Stomach (tissue), 9 donors: Measurements from ENCODE around the gene ACTL7A. TPM values are rescaled to one million over a fixed set of nuclear protein-coding genes. Genes with fewer than 3 reads are reported as not detected.
A peak's percentile ranks its signal among the peaks of the same experiment; 100 is the strongest.
"Not testable (repeated sequence)": the region's sequence is repeated elsewhere in the genome, so short reads cannot be mapped to it uniquely, and the experiment has no call there.

ENCODE experiments used
- DNase-seq, 2 donors: peaks; one replicate each; pipeline versions ENCODE4 v3.0.0 to v3.0.0-alpha.2; 2013 to 2019
- H3K27ac ChIP-seq, 5 donors: fragments of 200-600 bp in 4 of 5; sonication (generic) in 4 of 5; one replicate each; pipeline ENCODE4 v1.5.1; 2013 to 2019; ENCODE audit warnings: mild to moderate bottlenecking in 1 of 5, moderate library complexity in 1 of 5
- H3K27me3 ChIP-seq, 3 donors: fragments of 200-600 bp; sonication (generic); one replicate each; pipeline ENCODE4 v1.5.1; 2017 to 2019; ENCODE audit warnings: mixed run types in 1 of 3
- H3K36me3 ChIP-seq, 4 donors: fragments of 200-600 bp; sonication (generic); 1 replicate in 3 of 4; 2 replicates in 1 of 4; pipeline ENCODE4 v1.5.1; 2016 to 2019
- H3K4me1 ChIP-seq, 4 donors: fragments of 200-600 bp; sonication (generic); one replicate each; pipeline ENCODE4 v1.5.1; 2016 to 2019
- H3K4me3 ChIP-seq, 4 donors: fragments of 200-600 bp; sonication (generic) in 3 of 4; one replicate each; pipeline ENCODE4 v1.5.1; 2016 to 2019; ENCODE audit warnings: mild to moderate bottlenecking in 1 of 4
- H3K9me3 ChIP-seq, 4 donors: fragments of 200-600 bp; sonication (generic); one replicate each; pipeline ENCODE4 v1.5.1; 2016 to 2019
- EP300 ChIP-seq: sonication (generic); formaldehyde crosslinking; IDR thresholded peaks from one replicate; pipeline ENCODE4 v1.6.1; 2017; ENCODE audit warnings: antibody characterized with exemption
- POLR2A ChIP-seq, 4 donors: fragments of 450-650 bp; IDR thresholded peaks; one replicate each; pipeline ENCODE4 v1.6.1; 2016; ENCODE audit warnings: antibody characterized with exemption in 4 of 4, control low read depth in 2 of 4, mild to moderate bottlenecking in 1 of 4, moderate library complexity in 1 of 4
- POLR2AphosphoS5 ChIP-seq, 3 donors: sonication (generic); formaldehyde crosslinking; IDR thresholded peaks; one replicate each; pipeline ENCODE4 v1.6.1; 2016; ENCODE audit warnings: antibody characterized with exemption in 3 of 3
- WGBS, 5 donors: extraction: QIAGEN DNeasy Blood & Tissue Kit in 3 of 5; methylation state at CpG; one replicate each; pipeline versions ENCODE4 v1.1.5 to v1.1.7; 2013 to 2018; 5-methylcytosine and 5-hydroxymethylcytosine counted together
- intact Hi-C: fragments of 100-400 bp; cut with DNase I; formaldehyde crosslinking; loops from one replicate; pipeline ENCODE4 v1.15.1; 2023; ENCODE audit warnings: low total_unique reads
- polyA plus RNA-seq, 3 donors: library from polyadenylated mRNA; stranded (reverse); fragments of 200-250 nt; gene quantifications; one replicate each; pipeline ENCODE4 v1.2.3, GENCODE V29; 2013
- total RNA-seq, 5 donors: library from RNA; depleted of rRNA; stranded (reverse); fragments of >200 nt; gene quantifications; one replicate each; pipeline versions ENCODE4 v1.1.0 to v1.2.3, GENCODE V29; 2014 to 2016
- TF ChIP-seq, protein P1 (sequence below), 7 experiments: fragments of 450-650 bp in 4 of 7; fragments of 200-600 bp in 3 of 7; sonication (generic) in 3 of 7; IDR thresholded peaks; one replicate each; pipeline ENCODE4 v1.5.1; 2016 to 2019; ENCODE audit warnings: antibody characterized with exemption in 7 of 7, control low read depth in 2 of 7, mild to moderate bottlenecking in 1 of 7
- donor health status: healthy with polysubstance abuse.
- donor health status: Bipolar disorder and iron deficiency.
- donor health status: healthy.

Gene ACTL7A
- total and polyA plus RNA-seq, 8 donors = not detected

DNA sequence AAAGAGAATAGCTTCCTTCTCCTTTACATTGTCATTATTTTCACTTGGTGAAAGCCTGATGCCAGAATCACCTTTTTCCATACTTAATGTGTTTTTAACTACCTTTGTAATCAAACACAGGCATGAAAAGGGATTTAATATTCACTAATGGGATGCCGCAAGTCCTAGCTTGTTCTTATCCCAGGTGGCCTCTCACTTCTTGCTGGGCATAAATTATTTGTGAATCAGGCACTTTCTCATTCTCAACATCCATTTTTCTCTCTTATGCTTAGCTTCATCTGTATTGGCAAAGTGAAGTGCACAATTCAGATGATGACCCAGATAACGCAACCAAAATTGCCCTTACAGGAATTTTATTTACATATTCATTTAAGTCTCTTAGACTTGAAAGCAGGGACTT is 17.2 kb upstream of the ACTL7A start:
- DNase-seq = no peak
- intact Hi-C loops = no loop called here
- WGBS, 5 donors = 67 to 87% (median 81%) methylated on average over 2 of the region's 2 CpGs
- no peaks in the 10 kb centered on the region for H3K36me3 ChIP-seq
- TF ChIP-seq, protein P1, sequence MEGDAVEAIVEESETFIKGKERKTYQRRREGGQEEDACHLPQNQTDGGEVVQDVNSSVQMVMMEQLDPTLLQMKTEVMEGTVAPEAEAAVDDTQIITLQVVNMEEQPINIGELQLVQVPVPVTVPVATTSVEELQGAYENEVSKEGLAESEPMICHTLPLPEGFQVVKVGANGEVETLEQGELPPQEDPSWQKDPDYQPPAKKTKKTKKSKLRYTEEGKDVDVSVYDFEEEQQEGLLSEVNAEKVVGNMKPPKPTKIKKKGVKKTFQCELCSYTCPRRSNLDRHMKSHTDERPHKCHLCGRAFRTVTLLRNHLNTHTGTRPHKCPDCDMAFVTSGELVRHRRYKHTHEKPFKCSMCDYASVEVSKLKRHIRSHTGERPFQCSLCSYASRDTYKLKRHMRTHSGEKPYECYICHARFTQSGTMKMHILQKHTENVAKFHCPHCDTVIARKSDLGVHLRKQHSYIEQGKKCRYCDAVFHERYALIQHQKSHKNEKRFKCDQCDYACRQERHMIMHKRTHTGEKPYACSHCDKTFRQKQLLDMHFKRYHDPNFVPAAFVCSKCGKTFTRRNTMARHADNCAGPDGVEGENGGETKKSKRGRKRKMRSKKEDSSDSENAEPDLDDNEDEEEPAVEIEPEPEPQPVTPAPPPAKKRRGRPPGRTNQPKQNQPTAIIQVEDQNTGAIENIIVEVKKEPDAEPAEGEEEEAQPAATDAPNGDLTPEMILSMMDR (IDR thresholded peaks at IDR 0.05) = no peak
- TF ChIP-seq EP300 (no peak), POLR2AphosphoS5 (IDR thresholded peaks at IDR 0.05) (no peak), POLR2A (IDR thresholded peaks at IDR 0.05) (no peak)
- no peaks in the 10 kb centered on the region for H3K4me1 ChIP-seq
- H3K27me3 ChIP-seq = no peaks in the 10 kb centered on the region
- H3K4me3 ChIP-seq = no peak overlapping the region
- no peak overlapping the region for H3K27ac ChIP-seq
- H3K9me3 ChIP-seq = no peaks in the 10 kb centered on the region

DNA sequence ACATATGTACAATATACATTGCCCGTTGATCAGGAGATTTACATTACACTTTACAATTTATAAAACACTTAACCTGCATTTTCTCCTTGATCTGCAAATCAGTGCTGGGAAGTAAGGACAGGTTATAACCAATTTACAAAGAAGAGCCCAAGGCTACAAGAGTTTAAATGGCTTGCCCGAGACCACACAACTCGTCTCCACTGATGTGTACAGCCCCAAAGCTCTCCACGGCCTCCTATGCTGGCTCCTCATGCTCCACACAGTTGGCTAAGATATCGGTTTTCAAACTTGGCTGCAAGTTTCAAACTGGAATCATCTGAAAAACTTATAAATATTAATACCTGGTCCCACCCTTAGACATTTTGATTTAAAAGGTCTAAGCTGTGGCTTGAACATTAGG is 16.6 kb upstream of the ACTL7A start:
- H3K27me3 ChIP-seq = no peaks in the 10 kb centered on the region
- H3K4me3 ChIP-seq = no peak overlapping the region
- TF ChIP-seq EP300 (no peak), POLR2AphosphoS5 (IDR thresholded peaks at IDR 0.05) (no peak), POLR2A (IDR thresholded peaks at IDR 0.05) (no peak)
- TF ChIP-seq, protein P1 (IDR thresholded peaks at IDR 0.05) = no peak
- 75 to 85% (median 84%) methylated on average over 5 of the region's 5 CpGs for WGBS, 5 donors
- H3K4me1 ChIP-seq = no peaks in the 10 kb centered on the region
- DNase-seq = no peak
- no peak overlapping the region for H3K27ac ChIP-seq
- no peaks in the 10 kb centered on the region for H3K9me3 ChIP-seq
- H3K36me3 ChIP-seq = no peaks in the 10 kb centered on the region
- intact Hi-C loops = no loop called here

DNA sequence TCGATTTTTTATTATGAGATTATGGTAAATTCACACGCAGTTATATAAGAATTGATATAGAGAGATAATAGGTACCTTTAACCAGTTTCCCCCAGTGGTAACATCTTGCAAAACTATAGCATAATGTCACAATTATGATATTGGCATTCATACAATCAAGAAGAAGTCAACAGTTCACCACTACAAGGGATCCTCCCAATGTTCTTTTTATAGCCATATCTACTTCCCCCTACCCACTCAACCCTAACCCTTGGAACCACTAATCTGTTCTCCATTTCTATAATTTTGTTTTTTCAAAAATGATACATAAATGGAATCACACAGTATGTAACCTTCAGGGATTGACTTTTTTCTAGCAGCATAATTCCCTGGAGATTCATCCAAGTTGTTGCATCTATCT is 16.1 kb upstream of the ACTL7A start:
- no peaks in the 10 kb centered on the region for H3K4me1 ChIP-seq
- H3K36me3 ChIP-seq = no peaks in the 10 kb centered on the region
- no peaks in the 10 kb centered on the region for H3K27me3 ChIP-seq
- H3K27ac ChIP-seq = no peak overlapping the region
- H3K9me3 ChIP-seq = no peaks in the 10 kb centered on the region
- no peak overlapping the region for H3K4me3 ChIP-seq
- TF ChIP-seq EP300 (no peak), POLR2AphosphoS5 (IDR thresholded peaks at IDR 0.05) (no peak), POLR2A (IDR thresholded peaks at IDR 0.05) (no peak)
- TF ChIP-seq, protein P1 (IDR thresholded peaks at IDR 0.05) = no peak
- 83 to 88% (median 87%) methylated on average over 2 of the region's 2 CpGs for WGBS, 5 donors
- intact Hi-C loops = no loop called here
- no peak for DNase-seq

DNA sequence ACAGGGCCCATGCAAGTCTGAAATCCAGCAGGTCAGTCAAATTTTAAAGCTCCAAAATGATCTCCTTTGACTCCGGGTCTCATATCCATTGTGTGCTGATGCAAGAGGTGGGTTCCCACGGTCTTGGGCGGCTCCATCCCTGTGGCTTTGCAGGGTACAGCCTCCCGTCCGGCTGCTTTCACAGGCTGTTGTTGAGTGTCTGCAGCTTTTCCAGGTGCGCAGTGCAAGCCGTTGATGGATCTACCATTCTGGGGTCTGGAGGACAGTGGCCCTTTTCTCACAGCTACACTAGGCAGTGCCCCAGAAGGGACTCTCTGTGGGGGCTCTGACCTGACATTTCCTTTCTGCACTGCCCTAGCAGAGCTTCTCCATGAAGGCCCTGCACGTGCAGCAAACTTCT is 13.8 kb upstream of the ACTL7A start:
- H3K9me3 ChIP-seq, H3K27ac ChIP-seq, H3K27me3 ChIP-seq, DNase-seq, H3K36me3 ChIP-seq, intact Hi-C loops, H3K4me1 ChIP-seq, H3K4me3 ChIP-seq: not testable (repeated sequence)
- 85 to 93% (median 93%) methylated on average over 8 of the region's 8 CpGs for WGBS, 5 donors

DNA sequence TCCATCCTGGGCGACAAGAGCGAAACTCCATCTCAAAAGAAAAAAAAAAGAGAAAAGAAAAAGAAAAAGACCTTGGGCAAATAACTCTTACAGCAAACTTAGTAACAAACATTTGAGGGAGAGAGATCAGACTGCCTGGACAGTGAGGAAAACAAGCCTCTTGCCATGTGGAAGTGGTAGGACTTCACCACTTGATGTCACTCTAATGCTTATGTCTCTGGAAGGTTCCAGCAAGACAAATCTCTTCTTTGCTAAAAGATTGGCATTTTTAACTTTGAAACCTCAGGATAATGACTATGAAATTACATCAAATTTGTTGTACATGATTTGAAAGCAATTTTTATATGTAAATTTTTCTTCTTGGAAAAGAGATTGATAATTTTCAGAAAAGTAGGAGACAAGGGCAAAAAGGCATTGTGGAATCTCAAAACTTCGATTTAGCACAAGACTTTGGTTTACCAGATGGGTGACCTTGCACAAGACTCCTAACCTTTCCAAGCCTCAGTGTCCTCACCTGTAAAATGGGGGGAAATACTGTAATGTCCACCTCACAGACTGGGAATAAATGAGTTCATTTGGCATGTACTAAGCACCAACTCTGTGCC is 11.7 kb upstream of the ACTL7A start:
- H3K9me3 ChIP-seq = no peaks in the 10 kb centered on the region
- H3K4me3 ChIP-seq = no peak overlapping the region
- TF ChIP-seq, protein P1 (IDR thresholded peaks at IDR 0.05) = no peak
- TF ChIP-seq EP300 (no peak), POLR2AphosphoS5 (IDR thresholded peaks at IDR 0.05) (no peak)
- no peaks in the 10 kb centered on the region for H3K4me1 ChIP-seq
- peak in 1 of 2 donors; percentile 45 for DNase-seq
- H3K36me3 ChIP-seq = no peaks in the 10 kb centered on the region
- H3K27ac ChIP-seq = no peak overlapping the region
- intact Hi-C loops = no loop called here
- WGBS, 5 donors = 90 to 98% (median 95%) methylated on average over 3 of the region's 3 CpGs
- H3K27me3 ChIP-seq = no peaks in the 10 kb centered on the region
